Mesenchymal stem cell (in vitro differentiated cells and primary cell): ENCODE results near the gene PPFIBP2.

Experiments used
- DNase-seq: peaks from one replicate; pipeline ENCODE4 v3.0.0-alpha.2; 2013
- H2AFZ ChIP-seq: one replicate; pipeline ENCODE4 v1.6.1; 2013; ENCODE audit warnings: low read depth, mild to moderate bottlenecking, control low read depth, inconsistent platforms, low read length, moderate library complexity
- H2AK5ac ChIP-seq: 2 replicates; pipeline ENCODE4 v1.6.1; 2013; ENCODE audit warnings: low read length, moderate library complexity, mild to moderate bottlenecking, inconsistent platforms; ENCODE audit not compliant: severe bottlenecking
- H2BK120ac ChIP-seq: one replicate; pipeline ENCODE4 v1.6.1; 2013; ENCODE audit warnings: low read depth, mild to moderate bottlenecking, inconsistent platforms, low read length, moderate library complexity
- H2BK12ac ChIP-seq, 2 experiments: one replicate each; pipeline ENCODE4 v1.6.1; 2013; ENCODE audit warnings: inconsistent platforms in 2 of 2, low read length in 2 of 2, mild to moderate bottlenecking in 2 of 2, moderate library complexity in 2 of 2, control low read depth in 1 of 2
- H2BK15ac ChIP-seq: one replicate; pipeline ENCODE4 v1.6.1; 2013; ENCODE audit warnings: mild to moderate bottlenecking, low read depth, inconsistent platforms; ENCODE audit not compliant: poor library complexity, severe bottlenecking
- H2BK5ac ChIP-seq: 2 replicates; pipeline ENCODE4 v1.6.1; 2013; ENCODE audit warnings: low read depth, mild to moderate bottlenecking, low read length, control low read depth, inconsistent platforms; ENCODE audit not compliant: poor library complexity, severe bottlenecking
- H3K14ac ChIP-seq, 2 experiments: one replicate each; pipeline ENCODE4 v1.6.1; 2013; ENCODE audit warnings: inconsistent platforms in 2 of 2, low read length in 2 of 2, control low read depth in 1 of 2, mild to moderate bottlenecking in 1 of 2, moderate library complexity in 1 of 2
- H3K18ac ChIP-seq, 2 experiments: one replicate each; pipeline ENCODE4 v1.6.1; 2013; ENCODE audit warnings: inconsistent platforms in 2 of 2, low read length in 2 of 2, control low read depth in 1 of 2, low read depth in 1 of 2, mild to moderate bottlenecking in 1 of 2
- H3K23ac ChIP-seq, 2 experiments: one replicate each; pipeline ENCODE4 v1.6.1; 2013; ENCODE audit warnings: inconsistent platforms in 2 of 2, low read length in 2 of 2, mild to moderate bottlenecking in 2 of 2, moderate library complexity in 2 of 2, control low read depth in 1 of 2
- H3K27ac ChIP-seq: 2 replicates; pipeline ENCODE4 v1.5.1; 2013; ENCODE audit warnings: mild to moderate bottlenecking, moderate library complexity, low read length, control low read depth, inconsistent platforms; ENCODE audit not compliant: poor library complexity, severe bottlenecking
- H3K27me3 ChIP-seq, 2 experiments: 2 replicates each; pipeline versions ENCODE4 v1.6.1 to v1.7.0; 2013; ENCODE audit warnings: low read length in 2 of 2, mild to moderate bottlenecking in 2 of 2, moderate library complexity in 2 of 2, control low read depth in 1 of 2, inconsistent platforms in 1 of 2; ENCODE audit not compliant: control insufficient read depth in 1 of 2, insufficient read depth in 1 of 2
- H3K36me3 ChIP-seq, 2 experiments: 2 replicates each; pipeline versions ENCODE4 v1.6.1 to v1.7.0; 2013; ENCODE audit warnings: low read length in 2 of 2, control low read depth in 1 of 2, inconsistent platforms in 1 of 2, low read depth in 1 of 2, mild to moderate bottlenecking in 1 of 2; ENCODE audit not compliant: insufficient read depth in 2 of 2, control insufficient read depth in 1 of 2
- H3K4ac ChIP-seq, 2 experiments: one replicate each; pipeline ENCODE4 v1.6.1; 2013; ENCODE audit warnings: inconsistent platforms in 2 of 2, low read length in 2 of 2, mild to moderate bottlenecking in 2 of 2, moderate library complexity in 2 of 2, control low read depth in 1 of 2, low read depth in 1 of 2
- H3K4me1 ChIP-seq: 2 replicates; pipeline ENCODE4 v1.6.1; 2013; ENCODE audit warnings: low read depth, low read length, control low read depth; ENCODE audit not compliant: control insufficient read depth, insufficient read depth
- H3K4me2 ChIP-seq: 2 replicates; pipeline ENCODE4 v1.6.1; 2013; ENCODE audit warnings: low read length, mild to moderate bottlenecking, inconsistent platforms; ENCODE audit not compliant: poor library complexity, severe bottlenecking
- H3K4me3 ChIP-seq, 2 experiments: 2 replicates each; pipeline versions ENCODE4 v1.5.1 to v1.7.0; 2013; ENCODE audit warnings: low read length in 2 of 2, mild to moderate bottlenecking in 2 of 2, control low read depth in 1 of 2, low read depth in 1 of 2; ENCODE audit not compliant: insufficient read depth in 1 of 2
- H3K79me1 ChIP-seq: replicated peaks from 2 replicates; pipeline ENCODE4 v1.6.1; 2013; ENCODE audit warnings: mild to moderate bottlenecking, control low read depth, low read length, inconsistent platforms; ENCODE audit not compliant: poor library complexity, severe bottlenecking
- H3K9ac ChIP-seq: 2 replicates; pipeline ENCODE4 v1.7.0; 2013; ENCODE audit warnings: mild to moderate bottlenecking, low read length, moderate library complexity
- H3K9me3 ChIP-seq: 2 replicates; pipeline ENCODE4 v1.7.0; 2013; ENCODE audit warnings: mild to moderate bottlenecking, low read length; ENCODE audit not compliant: control insufficient read depth
- H4K8ac ChIP-seq: one replicate; pipeline ENCODE4 v1.6.1; 2013; ENCODE audit warnings: inconsistent platforms, mild to moderate bottlenecking, low read length, moderate library complexity
- H4K91ac ChIP-seq: one replicate; pipeline ENCODE4 v1.6.1; 2013; ENCODE audit warnings: mild to moderate bottlenecking, low read length, inconsistent platforms
- WGBS: methylation state at CpG from one replicate; pipeline ENCODE4 v1.1.7; 2013; ENCODE audit warnings: mixed read lengths; 5-methylcytosine and 5-hydroxymethylcytosine counted together

Gene PPFIBP2

GRCh38 chr11:7558046-7558445 is 44.2 kb downstream of the PPFIBP2 start:
- Histone ChIP-seq H3K9ac (no peak overlapping the region), H3K27me3 (peaks cover 0 to 3% of the 10 kb centered on the region in 2 experiments), H3K4me3 (no peak overlapping the region), H4K91ac (no peak overlapping the region), H3K4me1 (no peaks in the 10 kb centered on the region), H3K9me3 (no peaks in the 10 kb centered on the region), H2BK120ac (no peak overlapping the region), H3K23ac (no peak overlapping the region), H3K79me1 (no peaks in the 10 kb centered on the region), H4K8ac (no peak overlapping the region), H3K4ac (no peak overlapping the region), H2BK12ac (no peak overlapping the region), H2AK5ac (no peak overlapping the region), H3K14ac (no peak overlapping the region), H2BK5ac (no peak overlapping the region), H3K27ac (no peak overlapping the region), H3K18ac (no peak overlapping the region), H2BK15ac (no peak overlapping the region), H2AFZ (no peak overlapping the region), H3K36me3 (no peaks in the 10 kb centered on the region), H3K4me2 (no peak overlapping the region)
- DNase-seq = no peak

- Histone ChIP-seq H4K8ac (no peak overlapping the region), H2AFZ (no peak overlapping the region), H3K14ac (no peak overlapping the region), H3K4me2 (no peak overlapping the region), H3K79me1 (no peaks in the 10 kb centered on the region), H2AK5ac (no peak overlapping the region), H3K27ac (no peak overlapping the region), H3K18ac (no peak overlapping the region), H3K4me3 (no peak overlapping the region), H2BK15ac (no peak overlapping the region), H3K27me3 (peaks cover 0 to 3% of the 10 kb centered on the region in 2 experiments), H3K9me3 (no peaks in the 10 kb centered on the region), H3K23ac (no peak overlapping the region), H3K36me3 (no peaks in the 10 kb centered on the region), H2BK5ac (no peak overlapping the region), H3K4me1 (no peaks in the 10 kb centered on the region), H2BK120ac (no peak overlapping the region), H3K4ac (no peak overlapping the region), H3K9ac (no peak overlapping the region), H2BK12ac (no peak overlapping the region), H4K91ac (no peak overlapping the region)
- no peak for DNase-seq
- WGBS = 89% methylated on average over 4 of the region's 4 CpGs
These were observed 45.8 kb downstream of the PPFIBP2 start for GRCh38 chr11:7559398-7560283.

- no peak overlapping the region for H4K91ac ChIP-seq
These were observed 47.8 kb downstream of the PPFIBP2 start for GRCh38 chr11:7561562-7561961.

GRCh38 chr11:7563281-7563680 is 49.5 kb downstream of the PPFIBP2 start:
- Histone ChIP-seq H3K4me2 (no peak overlapping the region), H2BK15ac (no peak overlapping the region), H3K23ac (no peak overlapping the region), H3K4me3 (no peak overlapping the region), H3K4ac (no peak overlapping the region), H2BK12ac (no peak overlapping the region), H4K91ac (no peak overlapping the region), H3K36me3 (peaks cover 0 to 4% of the 10 kb centered on the region in 2 experiments), H2BK120ac (no peak overlapping the region), H3K14ac (no peak overlapping the region), H3K9ac (peak overlapping the region; percentile 13), H3K79me1 (no peaks in the 10 kb centered on the region), H2AFZ (no peak overlapping the region), H3K9me3 (peaks cover 2% of the 10 kb centered on the region), H3K18ac (no peak overlapping the region), H3K27me3 (no peaks in the 10 kb centered on the region), H2BK5ac (no peak overlapping the region), H2AK5ac (no peak overlapping the region), H3K27ac (no peak overlapping the region), H3K4me1 (no peaks in the 10 kb centered on the region), H4K8ac (no peak overlapping the region)
- WGBS = 84% methylated on average over 2 of the region's 2 CpGs
- no peak for DNase-seq

More at GRCh38 chr11:7561562-7561961, 47.8 kb downstream of the PPFIBP2 start:
- no peak overlapping the region for H2BK120ac ChIP-seq
- DNase-seq = no peak
- no peaks in the 10 kb centered on the region for H3K36me3 ChIP-seq
- no peak overlapping the region for H3K23ac ChIP-seq
- no peak overlapping the region for H3K27ac ChIP-seq
- H3K4ac ChIP-seq = no peak overlapping the region
- no peaks in the 10 kb centered on the region for H3K9me3 ChIP-seq
- no peaks in the 10 kb centered on the region for H3K4me1 ChIP-seq
- no peak overlapping the region for H2AK5ac ChIP-seq
- H3K4me3 ChIP-seq = no peak overlapping the region
- H3K4me2 ChIP-seq = no peak overlapping the region
- H2BK12ac ChIP-seq = no peak overlapping the region
- no peak overlapping the region for H3K18ac ChIP-seq
- H4K8ac ChIP-seq = no peak overlapping the region
- 38% methylated on average over 2 of the region's 2 CpGs for WGBS
- H3K14ac ChIP-seq = no peak overlapping the region
- H2BK5ac ChIP-seq = no peak overlapping the region
- no peaks in the 10 kb centered on the region for H3K79me1 ChIP-seq
- H3K27me3 ChIP-seq = no peaks in the 10 kb centered on the region
- H3K9ac ChIP-seq = no peak overlapping the region
- no peak overlapping the region for H2AFZ ChIP-seq
- no peak overlapping the region for H2BK15ac ChIP-seq
